ENCODE data around the gene TRIM44.

The TRIM44 gene

DNA sequence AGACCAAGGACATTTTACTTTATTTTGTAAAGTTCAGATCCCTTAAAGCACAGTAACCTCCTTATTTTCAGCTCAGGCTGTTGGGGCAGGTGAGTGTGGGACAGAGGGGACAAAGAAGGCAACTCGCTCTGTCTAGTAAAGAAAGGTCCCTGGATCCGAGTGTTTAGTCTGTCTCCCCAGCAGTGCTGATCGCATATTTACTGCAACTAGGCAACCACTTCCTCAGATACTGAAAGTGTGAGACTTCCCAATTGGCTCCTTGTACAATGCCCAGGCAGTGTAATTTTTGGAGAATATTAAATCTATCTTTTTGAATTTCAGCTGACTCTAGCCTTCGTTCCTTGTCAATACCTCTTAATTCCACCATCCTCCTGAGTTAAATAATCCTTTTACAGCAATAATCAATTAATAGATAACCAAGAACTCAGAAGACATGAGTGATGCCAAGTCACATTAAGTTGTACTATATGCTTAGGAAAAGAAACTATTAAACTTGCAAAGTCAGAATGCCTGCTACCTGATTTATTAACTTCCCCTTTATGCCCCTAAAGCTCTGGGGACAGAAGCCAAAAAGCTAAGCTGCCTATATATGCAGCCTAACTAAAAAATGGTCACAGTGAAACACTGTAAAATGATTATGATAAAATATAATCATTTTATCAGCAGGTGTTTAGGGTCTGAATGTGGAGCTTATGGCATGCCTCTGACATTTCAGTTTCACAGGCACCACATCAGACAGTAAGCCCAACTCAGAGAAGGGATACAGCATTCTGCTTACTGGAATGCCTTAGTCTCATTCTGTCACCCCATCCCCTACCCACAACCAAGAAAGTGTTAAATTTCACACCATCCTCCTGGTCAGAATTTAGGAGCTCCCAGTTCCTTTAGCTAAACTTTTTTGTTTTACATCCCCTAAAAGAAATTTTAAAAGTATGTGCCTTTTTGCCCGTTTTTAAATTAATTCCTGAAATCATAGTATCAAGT, 138.7 kb downstream of the TRIM44 start:
- H3K4me1 ChIP-seq (ENCODE audit: insufficient read depth, low read length, severe bottlenecking) = no peaks in the 10 kb centered on the region
- H3K9ac ChIP-seq (ENCODE audit: low read length) = no peak overlapping the region
- no peaks in the 10 kb centered on the region for H3K27me3 ChIP-seq (ENCODE audit: insufficient read depth, low read length)
- H3K9me2 ChIP-seq (ENCODE audit: low read depth, low read length) = no peaks in the 10 kb centered on the region
- no peak overlapping the region for H3K4me2 ChIP-seq (ENCODE audit: low read length)
- no peak overlapping the region for H3K27ac ChIP-seq (ENCODE audit: low read depth, low read length, poor library complexity, severe bottlenecking)
- no peaks in the 10 kb centered on the region for H3K9me3 ChIP-seq (ENCODE audit: low read length)
- no peaks in the 10 kb centered on the region for H3F3A ChIP-seq (ENCODE audit: insufficient read depth, low read length)
- no peak overlapping the region for H3K4me3 ChIP-seq (ENCODE audit: low read depth, low read length, poor library complexity, severe bottlenecking)
- H3K79me2 ChIP-seq (ENCODE audit: insufficient read depth, low read length) = no peaks in the 10 kb centered on the region
- no peak for TF ChIP-seq CTCF (IDR thresholded peaks at IDR 0.05; ENCODE audit: low read length)
- TF ChIP-seq EZH2 (IDR thresholded peaks at IDR 0.05; ENCODE audit: borderline replicate concordance, low read length) = no peak
- no peaks in the 10 kb centered on the region for H4K20me1 ChIP-seq (ENCODE audit: insufficient read depth, low read length)
- no peak overlapping the region for H2AFZ ChIP-seq (ENCODE audit: low read length)
- no peaks in the 10 kb centered on the region for H3K36me3 ChIP-seq (ENCODE audit: insufficient read depth, low read length)

- H3K4me3 ChIP-seq (ENCODE audit: low read depth, low read length, poor library complexity, severe bottlenecking) = no peak overlapping the region
Observed at GRCh38 chr11:35802221-35802620, 139.6 kb downstream of the TRIM44 start.

DNA sequence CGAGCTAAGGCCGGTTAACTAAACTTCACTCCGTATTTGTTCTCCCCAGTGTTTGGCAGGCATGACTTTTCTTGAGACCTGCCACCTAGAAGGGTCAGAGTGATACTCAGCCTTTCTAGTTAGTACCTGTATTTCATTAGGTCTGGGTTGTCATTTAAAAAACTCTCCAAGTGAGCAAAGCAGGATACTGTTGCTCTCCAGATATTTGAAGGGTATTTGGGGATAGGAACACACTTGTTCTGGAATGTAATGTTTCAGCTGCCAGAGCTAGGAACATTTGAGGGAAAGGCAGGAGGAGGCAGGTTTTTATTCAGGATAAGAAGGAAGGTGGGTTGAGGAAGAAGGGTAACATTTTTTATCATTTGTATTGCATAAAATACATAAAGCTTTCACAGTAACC, 140.1 kb downstream of the TRIM44 start:
- TF ChIP-seq CTCF (IDR thresholded peaks at IDR 0.05; ENCODE audit: low read length) = no peak
- no peak for TF ChIP-seq EZH2 (IDR thresholded peaks at IDR 0.05; ENCODE audit: borderline replicate concordance, low read length)
- no peak overlapping the region for H3K4me2 ChIP-seq (ENCODE audit: low read length)
- H3K27ac ChIP-seq (ENCODE audit: low read depth, low read length, poor library complexity, severe bottlenecking) = no peak overlapping the region
- H3K9ac ChIP-seq (ENCODE audit: low read length) = no peak overlapping the region
- H3K9me2 ChIP-seq (ENCODE audit: low read depth, low read length) = no peaks in the 10 kb centered on the region
- H3K4me3 ChIP-seq (ENCODE audit: low read depth, low read length, poor library complexity, severe bottlenecking) = no peak overlapping the region
- H3K36me3 ChIP-seq (ENCODE audit: insufficient read depth, low read length) = no peaks in the 10 kb centered on the region
- H3F3A ChIP-seq (ENCODE audit: insufficient read depth, low read length) = no peaks in the 10 kb centered on the region
- H3K79me2 ChIP-seq (ENCODE audit: insufficient read depth, low read length) = no peaks in the 10 kb centered on the region
- H4K20me1 ChIP-seq (ENCODE audit: insufficient read depth, low read length) = no peaks in the 10 kb centered on the region
- no peak overlapping the region for H2AFZ ChIP-seq (ENCODE audit: low read length)
- no peaks in the 10 kb centered on the region for H3K4me1 ChIP-seq (ENCODE audit: insufficient read depth, low read length, severe bottlenecking)
- H3K27me3 ChIP-seq (ENCODE audit: insufficient read depth, low read length) = no peaks in the 10 kb centered on the region
- H3K9me3 ChIP-seq (ENCODE audit: low read length) = no peaks in the 10 kb centered on the region

More at GRCh38 chr11:35802221-35802620, 139.6 kb downstream of the TRIM44 start:
- H3K9ac ChIP-seq (ENCODE audit: low read length) = no peak overlapping the region
- no peaks in the 10 kb centered on the region for H4K20me1 ChIP-seq (ENCODE audit: insufficient read depth, low read length)
- TF ChIP-seq CTCF (IDR thresholded peaks at IDR 0.05; ENCODE audit: low read length) = no peak
- no peak for TF ChIP-seq EZH2 (IDR thresholded peaks at IDR 0.05; ENCODE audit: borderline replicate concordance, low read length)
- no peaks in the 10 kb centered on the region for H3K36me3 ChIP-seq (ENCODE audit: insufficient read depth, low read length)
- no peaks in the 10 kb centered on the region for H3K79me2 ChIP-seq (ENCODE audit: insufficient read depth, low read length)
- no peaks in the 10 kb centered on the region for H3K9me3 ChIP-seq (ENCODE audit: low read length)
- H2AFZ ChIP-seq (ENCODE audit: low read length) = no peak overlapping the region
- no peak overlapping the region for H3K4me2 ChIP-seq (ENCODE audit: low read length)
- H3K4me1 ChIP-seq (ENCODE audit: insufficient read depth, low read length, severe bottlenecking) = no peaks in the 10 kb centered on the region
- H3K27ac ChIP-seq (ENCODE audit: low read depth, low read length, poor library complexity, severe bottlenecking) = no peak overlapping the region
- H3F3A ChIP-seq (ENCODE audit: insufficient read depth, low read length) = no peaks in the 10 kb centered on the region
- H3K9me2 ChIP-seq (ENCODE audit: low read depth, low read length) = no peaks in the 10 kb centered on the region
- no peaks in the 10 kb centered on the region for H3K27me3 ChIP-seq (ENCODE audit: insufficient read depth, low read length)

Measured in OCI-LY1 (cell line).